Measurements from ENCODE around the gene FAXDC2. TPM values are rescaled to one million over a fixed set of nuclear protein-coding genes. Genes with fewer than 3 reads are reported as not detected.

The FAXDC2 gene, protein sequence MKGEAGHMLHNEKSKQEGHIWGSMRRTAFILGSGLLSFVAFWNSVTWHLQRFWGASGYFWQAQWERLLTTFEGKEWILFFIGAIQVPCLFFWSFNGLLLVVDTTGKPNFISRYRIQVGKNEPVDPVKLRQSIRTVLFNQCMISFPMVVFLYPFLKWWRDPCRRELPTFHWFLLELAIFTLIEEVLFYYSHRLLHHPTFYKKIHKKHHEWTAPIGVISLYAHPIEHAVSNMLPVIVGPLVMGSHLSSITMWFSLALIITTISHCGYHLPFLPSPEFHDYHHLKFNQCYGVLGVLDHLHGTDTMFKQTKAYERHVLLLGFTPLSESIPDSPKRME
- 10 to 100 TPM in 2 of 4 donors, 1 to 10 TPM in 2; 1.6 to 30.1 (median 7.3) TPM for total RNA-seq

GRCh38 chr5:154850255-154851062 is at the start of gene FAXDC2:
Gene FAXDC2 (minus strand): TSS chr5:154850603. CDS start chr5:154838178, 12,425 bp downstream.
- H3K4me3 ChIP-seq = peak within 1 kb of the TSS; percentile 23 to 67 (median 52)
- peaks cover 0 to 42% (median 10%) of the 10 kb centered on the region in 3 donors for H3K4me1 ChIP-seq
- intact Hi-C loops (cut with DNase I) = no loop called here
- no peaks in the 10 kb centered on the region for H3K9me3 ChIP-seq
- peak; percentile 25 for DNase-seq
- H3K36me3 ChIP-seq = no peaks in the 10 kb centered on the region
- peak within 1 kb of the TSS; percentile 56 to 88 (median 82) for H3K27ac ChIP-seq
- 5 to 26% methylated on average over 10 of the region's 11 CpGs for WGBS, 2 donors
- H3K27me3 ChIP-seq = no peaks in the 10 kb centered on the region
- TF ChIP-seq POLR2A (IDR thresholded peaks at IDR 0.05) (peak in 2 of 4 donors; percentile 34 to 35), CTCF (IDR thresholded peaks at IDR 0.05) (no peak)

GRCh38 chr5:154900066-154900465 is 49.7 kb upstream of the FAXDC2 start:
- no peak overlapping the region for H3K4me3 ChIP-seq
- no peak for DNase-seq
- peaks cover 3 to 17% (median 5%) of the 10 kb centered on the region in 3 donors for H3K4me1 ChIP-seq
- peaks cover 3 to 100% (median 36%) of the 10 kb centered on the region in 3 donors for H3K36me3 ChIP-seq
- 86 to 88% methylated on average over 1 of the region's 1 CpG for WGBS, 2 donors
- TF ChIP-seq CTCF (IDR thresholded peaks at IDR 0.05) (no peak), POLR2A (IDR thresholded peaks at IDR 0.05) (no peak)
- H3K27me3 ChIP-seq = no peaks in the 10 kb centered on the region
- no peaks in the 10 kb centered on the region for H3K9me3 ChIP-seq
- intact Hi-C loops (cut with DNase I) = no loop called here
- peak overlapping the region in 1 of 4 donors; percentile 48 for H3K27ac ChIP-seq

DNA sequence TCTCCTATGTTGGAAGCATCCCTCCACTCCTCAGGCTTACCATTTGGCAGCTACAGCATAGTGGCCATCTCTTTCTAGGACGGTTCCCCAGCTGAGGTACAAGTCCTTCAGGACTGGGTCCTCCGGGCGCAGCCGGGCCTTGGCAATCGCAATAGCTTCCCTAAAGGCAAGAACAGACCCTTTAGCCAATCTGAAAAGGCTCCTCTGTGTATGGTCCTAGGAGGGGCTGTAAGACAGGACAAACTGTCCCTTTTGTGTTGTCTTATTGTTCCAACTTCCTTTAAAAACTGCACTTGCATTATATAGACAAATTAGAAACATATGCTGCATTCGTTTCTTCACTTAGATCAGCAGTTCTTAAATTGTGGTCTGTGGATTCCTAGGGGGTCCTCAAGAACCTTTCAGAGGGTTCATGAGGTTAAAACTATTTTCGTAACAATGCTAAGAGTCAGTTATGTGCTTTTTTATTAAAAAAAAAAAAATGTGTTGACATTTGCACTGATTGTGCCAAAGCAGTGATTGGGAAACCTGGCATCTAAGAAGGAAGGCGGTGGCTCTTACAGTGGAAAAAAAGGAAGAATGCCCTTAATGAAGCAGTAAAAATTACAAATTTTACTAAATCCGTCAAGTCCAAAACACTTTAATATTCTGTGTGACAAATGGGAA is 48.9 kb upstream of the FAXDC2 start:
- 89 to 90% methylated on average over 5 to 9 of the region's 9 CpGs for WGBS, 2 donors
- Histone ChIP-seq H3K4me3 (no peak overlapping the region), H3K36me3 (peaks cover 0 to 100% (median 41%) of the 10 kb centered on the region in 3 donors), H3K27ac (peak overlapping the region in 2 of 4 donors; percentile 48 to 59), H3K4me1 (peaks cover 3 to 22% (median 5%) of the 10 kb centered on the region in 3 donors), H3K9me3 (no peaks in the 10 kb centered on the region), H3K27me3 (no peaks in the 10 kb centered on the region)
- DNase-seq = no peak
- intact Hi-C loops (cut with DNase I) = no loop called here
- TF ChIP-seq CTCF (IDR thresholded peaks at IDR 0.05) (no peak), POLR2A (IDR thresholded peaks at IDR 0.05) (no peak)

- Histone ChIP-seq H3K36me3 (peaks cover 0 to 100% (median 35%) of the 10 kb centered on the region in 3 donors), H3K4me3 (no peak overlapping the region), H3K27ac (peak overlapping the region in 1 of 4 donors; percentile 48), H3K27me3 (no peaks in the 10 kb centered on the region), H3K9me3 (no peaks in the 10 kb centered on the region), H3K4me1 (peaks cover 3 to 22% (median 5%) of the 10 kb centered on the region in 3 donors)
- no peak for TF ChIP-seq POLR2A (IDR thresholded peaks at IDR 0.05)
- TF ChIP-seq CTCF (IDR thresholded peaks at IDR 0.05) = no peak
- intact Hi-C loops (cut with DNase I) = no loop called here
- no peak for DNase-seq
- 92% methylated on average over 4 of the region's 4 CpGs for WGBS, 2 donors
Observed at GRCh38 chr5:154898210-154898609, 47.8 kb upstream of the FAXDC2 start.
